ENCODE results near the gene ITGA3. TPM values are rescaled to one million over a fixed set of nuclear protein-coding genes. Genes with fewer than 3 reads are reported as not detected.
A peak's percentile ranks its signal among the peaks of the same experiment; 100 is the strongest.

ITGA3 gene
- polyA plus RNA-seq, 2 of the 4 experiments (the other 2 are of a cell fraction), result 141 to 268 TPM

- ChIA-PET POLR2A (no interaction called here), CTCF (interaction anchor here (0.7 to 5.9 kb wide), 13 partner anchors 12 to 447 kb away, joined by 3 to 54 read pairs (median 5); partner anchors contain the start of gene DLX3)
- peaks cover 59% of the 10 kb centered on the region for H3K9me3 ChIP-seq
- WGBS (ENCODE audit: missing lambda C conversion rate), result 0% methylated on average over 1 of the region's 1 CpG
- no peak overlapping the region for H3K27ac ChIP-seq
- no peak overlapping the region for H3K4me3 ChIP-seq
- TF ChIP-seq REST (IDR thresholded peaks at IDR 0.05) (no peak), RAD21 (conservative IDR thresholded peaks at IDR 0.05 in 1 of 2, IDR thresholded peaks at IDR 0.05 in 1 of 2) (no peak), CEBPB (IDR thresholded peaks at IDR 0.05) (no peak), ATOH8 (CRISPR knock-in tag; IDR thresholded peaks at IDR 0.05; ENCODE audit: low read depth) (no peak), HDAC2 (IDR thresholded peaks at IDR 0.05) (no peak), RCOR1 (IDR thresholded peaks at IDR 0.05; ENCODE audit: low read depth, low read length) (no peak), ZFP36 (IDR thresholded peaks at IDR 0.05; ENCODE audit: borderline replicate concordance, partially characterized antibody) (peak; percentile 72)
- H3K4me2 ChIP-seq, result no peak overlapping the region
- no peaks in the 10 kb centered on the region for H3K4me1 ChIP-seq
- no peak for ATAC-seq
- no peak for FAIRE-seq
- DNase-seq (ENCODE audit: low read depth in 1 of 2, low spot score in 1 of 2), result no peak
Measured at GRCh38 chr17:50014471-50015088, 41.3 kb upstream of the ITGA3 start.

GRCh38 chr17:50015146-50015545 lies 40.8 kb upstream of the ITGA3 start:
- ChIA-PET POLR2A (no interaction called here), CTCF (interaction anchor here (1.0 to 5.9 kb wide), 10 partner anchors 12 to 448 kb away, joined by 3 to 54 read pairs (median 8); partner anchors contain the start of gene DLX3)
- no peak for DNase-seq (ENCODE audit: low read depth in 1 of 2, low spot score in 1 of 2)
- H3K9me3 ChIP-seq, result peaks cover 53% of the 10 kb centered on the region
- 65% methylated on average over 2 of the region's 2 CpGs for WGBS (ENCODE audit: missing lambda C conversion rate)
- no peak overlapping the region for H3K4me3 ChIP-seq
- no peak for FAIRE-seq
- no peak for ATAC-seq
- H3K4me2 ChIP-seq, result no peak overlapping the region
- TF ChIP-seq HMGXB4 (CRISPR knock-in tag; IDR thresholded peaks at IDR 0.05; ENCODE audit: borderline replicate concordance), result no peak
- no peak for TF ChIP-seq MAFK (IDR thresholded peaks at IDR 0.05; ENCODE audit: partially characterized antibody)
- no peak for TF ChIP-seq RFX5 (IDR thresholded peaks at IDR 0.05)
- TF ChIP-seq RNF2 (IDR thresholded peaks at IDR 0.05; ENCODE audit: borderline replicate concordance, low read depth), result no peak
- no peak for TF ChIP-seq ZC3H11A (IDR thresholded peaks at IDR 0.05)
- no peak for TF ChIP-seq GATA3 (IDR thresholded peaks at IDR 0.05; ENCODE audit: borderline replicate concordance)
- TF ChIP-seq BCL3 (IDR thresholded peaks at IDR 0.05), result no peak
- no peak for TF ChIP-seq TFCP2L1 (CRISPR knock-in tag; IDR thresholded peaks at IDR 0.05)
- no peak for TF ChIP-seq FOSL2 (IDR thresholded peaks at IDR 0.05)
- TF ChIP-seq FOSL2 (CRISPR knock-in tag; IDR thresholded peaks at IDR 0.05), result no peak
- TF ChIP-seq ATOH8 (CRISPR knock-in tag; IDR thresholded peaks at IDR 0.05; ENCODE audit: low read depth), result no peak
- TF ChIP-seq POLR2AphosphoS2 (conservative IDR thresholded peaks at IDR 0.05; ENCODE audit: low read length), result no peak
- TF ChIP-seq SREBF2 (IDR thresholded peaks at IDR 0.05), result no peak
- TF ChIP-seq KDM1A (IDR thresholded peaks at IDR 0.05; ENCODE audit: low read depth), result no peak
- no peak for TF ChIP-seq JUNB (IDR thresholded peaks at IDR 0.05)
- TF ChIP-seq MAZ (IDR thresholded peaks at IDR 0.05; ENCODE audit: borderline replicate concordance, low read depth, low read length), result no peak
- no peak for TF ChIP-seq PBX3 (IDR thresholded peaks at IDR 0.05)
- TF ChIP-seq ESRRA (IDR thresholded peaks at IDR 0.05; ENCODE audit: borderline replicate concordance, low read length), result no peak
- no peak for TF ChIP-seq KDM5A (IDR thresholded peaks at IDR 0.05)
- TF ChIP-seq HOXA7 (CRISPR knock-in tag; IDR thresholded peaks at IDR 0.05), result no peak
- TF ChIP-seq EP300 (IDR thresholded peaks at IDR 0.05), result no peak
- no peaks in the 10 kb centered on the region for H3K4me1 ChIP-seq
- H3K27ac ChIP-seq, result no peak overlapping the region

All from A549 (cell line).